ENCODE results near the gene DAPL1. TPM values are rescaled to one million over a fixed set of nuclear protein-coding genes. Genes with fewer than 3 reads are reported as not detected.

DAPL1 gene
- polyA plus RNA-seq, 1 experiment = not detected

GRCh38 chr2:158805936-158806335 is 10.8 kb downstream of the DAPL1 start:
- no peak for DNase-seq (ENCODE audit: low read depth)
- Histone ChIP-seq H3K36me3 (ENCODE audit: control insufficient read depth, insufficient read depth, low read length) (no peaks in the 10 kb centered on the region), H3K4me3 (ENCODE audit: low read depth, low read length) (no peak overlapping the region), H3K27me3 (ENCODE audit: control insufficient read depth, insufficient read depth, low read length) (no peaks in the 10 kb centered on the region)
- TF ChIP-seq, protein P1, sequence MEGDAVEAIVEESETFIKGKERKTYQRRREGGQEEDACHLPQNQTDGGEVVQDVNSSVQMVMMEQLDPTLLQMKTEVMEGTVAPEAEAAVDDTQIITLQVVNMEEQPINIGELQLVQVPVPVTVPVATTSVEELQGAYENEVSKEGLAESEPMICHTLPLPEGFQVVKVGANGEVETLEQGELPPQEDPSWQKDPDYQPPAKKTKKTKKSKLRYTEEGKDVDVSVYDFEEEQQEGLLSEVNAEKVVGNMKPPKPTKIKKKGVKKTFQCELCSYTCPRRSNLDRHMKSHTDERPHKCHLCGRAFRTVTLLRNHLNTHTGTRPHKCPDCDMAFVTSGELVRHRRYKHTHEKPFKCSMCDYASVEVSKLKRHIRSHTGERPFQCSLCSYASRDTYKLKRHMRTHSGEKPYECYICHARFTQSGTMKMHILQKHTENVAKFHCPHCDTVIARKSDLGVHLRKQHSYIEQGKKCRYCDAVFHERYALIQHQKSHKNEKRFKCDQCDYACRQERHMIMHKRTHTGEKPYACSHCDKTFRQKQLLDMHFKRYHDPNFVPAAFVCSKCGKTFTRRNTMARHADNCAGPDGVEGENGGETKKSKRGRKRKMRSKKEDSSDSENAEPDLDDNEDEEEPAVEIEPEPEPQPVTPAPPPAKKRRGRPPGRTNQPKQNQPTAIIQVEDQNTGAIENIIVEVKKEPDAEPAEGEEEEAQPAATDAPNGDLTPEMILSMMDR (IDR thresholded peaks at IDR 0.05; ENCODE audit: insufficient read depth, low read depth, low read length) = no peak
- CTCF ChIA-PET = interaction anchor here (0.6 to 1.0 kb wide), 2 partner anchors 10 to 295 kb away, joined by 3 to 4 read pairs; no protein-coding TSS in a partner anchor
- POLR2A ChIA-PET = no interaction called here

DNA sequence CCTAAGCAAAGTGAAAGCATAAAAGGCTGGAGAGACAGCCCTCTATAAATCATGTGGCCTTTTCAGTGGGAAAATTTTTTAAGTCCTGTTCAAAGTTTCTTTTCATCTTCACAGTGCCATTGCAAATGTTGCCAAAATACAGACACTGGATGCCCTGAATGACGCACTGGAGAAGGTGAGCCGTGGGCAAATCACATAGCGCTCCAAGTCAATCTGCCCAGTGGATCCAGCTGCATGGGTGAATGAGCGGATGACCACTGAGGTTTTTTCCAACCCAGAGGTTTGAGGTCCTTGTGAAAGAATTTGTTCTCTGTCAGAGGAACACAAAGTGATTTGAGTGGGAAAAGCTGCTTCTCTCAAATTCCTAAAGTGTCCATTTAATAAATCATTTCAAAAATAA is 11.8 kb downstream of the DAPL1 start:
- DNase-seq (ENCODE audit: low read depth) = no peak
- Histone ChIP-seq H3K4me3 (ENCODE audit: low read depth, low read length) (no peak overlapping the region), H3K27me3 (ENCODE audit: control insufficient read depth, insufficient read depth, low read length) (no peaks in the 10 kb centered on the region), H3K36me3 (ENCODE audit: control insufficient read depth, insufficient read depth, low read length) (no peaks in the 10 kb centered on the region)
- ChIA-PET POLR2A (no interaction called here), CTCF (interaction anchor here (1.2 kb wide), 1 partner anchor 17 kb away, joined by 3 read pairs; no protein-coding TSS in a partner anchor)
- TF ChIP-seq, protein P1 (IDR thresholded peaks at IDR 0.05; ENCODE audit: insufficient read depth, low read depth, low read length) = no peak

GRCh38 chr2:158808426-158808825 is 13.3 kb downstream of the DAPL1 start:
- Histone ChIP-seq H3K4me3 (ENCODE audit: low read depth, low read length) (no peak overlapping the region), H3K27me3 (ENCODE audit: control insufficient read depth, insufficient read depth, low read length) (peaks cover 2% of the 10 kb centered on the region; the same call in 1 of the 2 replicates), H3K36me3 (ENCODE audit: control insufficient read depth, insufficient read depth, low read length) (no peaks in the 10 kb centered on the region)
- no peak for DNase-seq (ENCODE audit: low read depth)
- POLR2A ChIA-PET = no interaction called here
- TF ChIP-seq, protein P1 (IDR thresholded peaks at IDR 0.05; ENCODE audit: insufficient read depth, low read depth, low read length) = no peak
- CTCF ChIA-PET = no interaction called here

DNA sequence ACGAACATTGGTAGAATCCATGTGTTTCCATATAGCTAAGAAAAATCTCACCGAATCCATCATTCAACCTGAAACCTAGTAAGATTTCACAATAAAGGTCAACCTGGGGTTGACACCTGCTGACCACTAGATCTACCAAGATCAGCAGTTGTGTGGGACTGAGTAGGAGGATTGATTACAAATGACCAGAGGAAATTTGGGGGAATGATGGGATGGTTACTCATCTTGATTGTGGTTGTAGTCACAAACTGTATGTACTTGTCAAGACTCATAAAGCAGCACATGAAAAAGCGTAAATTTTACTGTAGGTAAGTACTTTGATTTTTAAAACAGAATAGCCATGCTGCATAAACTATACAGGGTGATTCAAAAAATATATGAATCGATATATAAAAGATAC is 14.7 kb downstream of the DAPL1 start:
- TF ChIP-seq, protein P1 (IDR thresholded peaks at IDR 0.05; ENCODE audit: insufficient read depth, low read depth, low read length) = no peak
- ChIA-PET CTCF (no interaction called here), POLR2A (no interaction called here)
- no peak overlapping the region for H3K4me3 ChIP-seq (ENCODE audit: low read depth, low read length)
- DNase-seq (ENCODE audit: low read depth) = no peak
- no peaks in the 10 kb centered on the region for H3K36me3 ChIP-seq (ENCODE audit: control insufficient read depth, insufficient read depth, low read length)
- H3K27me3 ChIP-seq (ENCODE audit: control insufficient read depth, insufficient read depth, low read length) = peaks cover 2% of the 10 kb centered on the region; the same call in 1 of the 2 replicates

DNA sequence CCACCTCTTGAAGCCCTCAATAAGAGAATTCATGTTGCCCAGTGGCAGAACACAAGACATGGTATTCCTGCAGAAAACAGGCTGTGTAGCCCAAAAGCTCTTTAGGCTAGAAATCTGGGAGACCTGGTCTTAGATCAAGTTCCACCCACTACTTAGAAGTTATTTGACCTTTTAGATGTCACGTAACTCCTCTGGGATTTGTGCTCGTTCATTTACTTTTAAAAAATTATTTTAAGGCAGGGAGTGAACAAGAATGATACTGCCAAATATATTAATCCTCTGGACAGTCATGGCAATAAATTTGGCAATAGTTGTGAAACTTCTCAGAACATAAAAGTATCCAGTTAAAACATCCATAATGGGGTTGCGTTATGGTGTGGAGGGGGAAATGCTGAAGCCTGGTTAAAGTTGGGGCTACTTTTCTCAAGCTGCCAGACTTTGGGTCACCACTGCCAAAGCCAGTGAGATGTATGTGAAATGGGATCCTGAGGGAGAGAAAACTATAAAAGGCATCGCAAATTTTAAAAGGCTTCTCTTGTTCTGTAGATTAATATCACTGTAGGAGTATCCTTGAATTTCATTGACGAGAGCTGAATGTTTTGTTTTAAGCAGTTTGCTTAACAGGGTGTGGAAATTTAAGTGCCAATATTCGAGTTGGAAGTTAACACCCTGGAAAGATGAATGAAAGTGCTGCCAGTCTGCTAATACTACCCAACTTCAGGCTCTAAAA is 15.8 kb downstream of the DAPL1 start:
- Histone ChIP-seq H3K27me3 (ENCODE audit: control insufficient read depth, insufficient read depth, low read length) (peaks cover 2% of the 10 kb centered on the region; the same call in 1 of the 2 replicates), H3K36me3 (ENCODE audit: control insufficient read depth, insufficient read depth, low read length) (no peaks in the 10 kb centered on the region), H3K4me3 (ENCODE audit: low read depth, low read length) (no peak overlapping the region)
- CTCF ChIA-PET = no interaction called here
- POLR2A ChIA-PET = no interaction called here
- TF ChIP-seq, protein P1 (IDR thresholded peaks at IDR 0.05; ENCODE audit: insufficient read depth, low read depth, low read length) = no peak
- DNase-seq (ENCODE audit: low read depth) = no peak
